DND-41 (cell line): ENCODE data around the gene CTIF.

Experiments used
- ATAC-seq: fragments of 200-7000 bp; cut with Tn5 transposase; 3 replicates; pipeline ENCODE4 v1.9.1; 2021; ENCODE audit warnings: low read depth; ENCODE audit not compliant: insufficient read depth
- DNase-seq: peaks from one replicate; pipeline ENCODE4 v3.0.0-alpha.2; 2020
- H2AFZ ChIP-seq: 2 replicates; pipeline ENCODE4 v1.6.0; 2012; ENCODE audit warnings: low read depth, low read length
- H3K27ac ChIP-seq: 2 replicates; pipeline ENCODE4 v1.5.1; 2012; ENCODE audit warnings: low read length, inconsistent platforms
- H3K27me3 ChIP-seq: fragments of 200-600 bp; sonication (generic); 2 replicates; pipeline ENCODE4 v1.6.0; 2012; ENCODE audit warnings: low read length, mild to moderate bottlenecking, inconsistent platforms; ENCODE audit not compliant: insufficient read depth, poor library complexity
- H3K36me3 ChIP-seq: 2 replicates; pipeline ENCODE4 v1.5.1; 2012; ENCODE audit warnings: low read length, inconsistent platforms; ENCODE audit not compliant: insufficient read depth
- H3K4me1 ChIP-seq: 2 replicates; pipeline ENCODE4 v1.5.1; 2012; ENCODE audit warnings: mild to moderate bottlenecking, low read length; ENCODE audit not compliant: insufficient read depth
- H3K4me2 ChIP-seq: 2 replicates; pipeline ENCODE4 v1.6.0; 2012; ENCODE audit warnings: mild to moderate bottlenecking, moderate library complexity, low read length, inconsistent platforms; ENCODE audit not compliant: insufficient read depth
- H3K4me3 ChIP-seq, 2 experiments: fragments of 200-600 bp in 1 of 2; shearing (Covaris generic) in 1 of 2; 2 replicates each; pipeline ENCODE4 v1.5.1; 2012 to 2016; ENCODE audit warnings: inconsistent platforms in 2 of 2, low read length in 2 of 2, mild to moderate bottlenecking in 2 of 2, low read depth in 1 of 2, moderate library complexity in 1 of 2
- H3K79me2 ChIP-seq: 2 replicates; pipeline ENCODE4 v1.6.0; 2012; ENCODE audit warnings: low read length, inconsistent platforms; ENCODE audit not compliant: insufficient read depth
- H3K9ac ChIP-seq: 2 replicates; pipeline ENCODE4 v1.6.0; 2012; ENCODE audit warnings: low read depth, mild to moderate bottlenecking, inconsistent platforms, low read length, moderate library complexity
- H3K9me3 ChIP-seq: 2 replicates; pipeline ENCODE4 v1.5.1; 2012; ENCODE audit warnings: low read length, moderate library complexity, mild to moderate bottlenecking, inconsistent platforms; ENCODE audit not compliant: insufficient read depth, severe bottlenecking
- H4K20me1 ChIP-seq: 2 replicates; pipeline ENCODE4 v1.6.0; 2012; ENCODE audit warnings: low read length; ENCODE audit not compliant: insufficient read depth
- EZH2 ChIP-seq: IDR thresholded peaks from 3 replicates; pipeline ENCODE4 v1.6.1; 2012; ENCODE audit warnings: borderline replicate concordance, low read depth, mild to moderate bottlenecking, moderate library complexity, low read length, inconsistent platforms; ENCODE audit not compliant: severe bottlenecking
- TF ChIP-seq, protein P1 (sequence below): IDR thresholded peaks from 2 replicates; pipeline ENCODE4 v1.5.1; 2012; ENCODE audit warnings: borderline replicate concordance, low read length, moderate library complexity, mild to moderate bottlenecking; ENCODE audit not compliant: poor library complexity, severe bottlenecking; ENCODE audit errors: extremely low read depth

CTIF gene

DNA sequence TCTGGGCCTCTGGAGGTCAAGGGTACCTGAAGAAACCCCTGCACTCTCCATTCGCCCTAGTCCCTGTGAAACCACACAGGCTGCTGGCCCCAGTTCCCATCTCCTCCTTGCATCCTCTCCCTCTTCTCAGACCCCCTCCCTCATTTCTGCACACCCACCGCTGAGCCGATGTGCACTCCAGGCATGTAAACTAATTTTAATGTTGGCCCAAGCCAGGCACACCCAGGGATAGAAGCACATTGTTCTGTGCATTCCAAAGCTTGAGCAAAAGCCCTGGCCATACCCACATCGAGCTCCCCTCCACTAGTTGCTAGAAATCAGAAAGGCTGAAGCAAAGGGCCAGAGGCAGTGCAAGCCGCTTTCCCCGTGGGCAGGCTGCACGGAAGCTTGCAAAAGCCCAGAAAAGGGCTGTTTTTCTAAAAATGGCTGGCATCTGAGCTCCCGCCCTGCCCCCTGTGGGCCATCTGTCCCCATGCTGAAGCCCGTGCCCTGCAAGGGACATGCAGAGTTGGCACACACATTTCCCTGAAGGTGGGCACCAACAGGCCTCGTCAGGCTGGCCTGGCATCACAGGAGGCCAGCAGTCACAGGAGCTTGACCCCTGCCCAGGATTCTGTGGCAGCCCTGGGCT is 230.3 kb downstream of the CTIF start:
- Histone ChIP-seq H2AFZ (no peak overlapping the region), H3K27me3 (no peaks in the 10 kb centered on the region), H3K9ac (no peak overlapping the region), H3K4me1 (no peaks in the 10 kb centered on the region), H3K9me3 (no peaks in the 10 kb centered on the region), H3K4me2 (no peak overlapping the region), H3K4me3 (no peak overlapping the region), H3K36me3 (no peaks in the 10 kb centered on the region), H3K79me2 (no peaks in the 10 kb centered on the region), H4K20me1 (no peaks in the 10 kb centered on the region; the same call in 1 of the 2 replicates), H3K27ac (no peak overlapping the region)
- TF ChIP-seq, protein P1, sequence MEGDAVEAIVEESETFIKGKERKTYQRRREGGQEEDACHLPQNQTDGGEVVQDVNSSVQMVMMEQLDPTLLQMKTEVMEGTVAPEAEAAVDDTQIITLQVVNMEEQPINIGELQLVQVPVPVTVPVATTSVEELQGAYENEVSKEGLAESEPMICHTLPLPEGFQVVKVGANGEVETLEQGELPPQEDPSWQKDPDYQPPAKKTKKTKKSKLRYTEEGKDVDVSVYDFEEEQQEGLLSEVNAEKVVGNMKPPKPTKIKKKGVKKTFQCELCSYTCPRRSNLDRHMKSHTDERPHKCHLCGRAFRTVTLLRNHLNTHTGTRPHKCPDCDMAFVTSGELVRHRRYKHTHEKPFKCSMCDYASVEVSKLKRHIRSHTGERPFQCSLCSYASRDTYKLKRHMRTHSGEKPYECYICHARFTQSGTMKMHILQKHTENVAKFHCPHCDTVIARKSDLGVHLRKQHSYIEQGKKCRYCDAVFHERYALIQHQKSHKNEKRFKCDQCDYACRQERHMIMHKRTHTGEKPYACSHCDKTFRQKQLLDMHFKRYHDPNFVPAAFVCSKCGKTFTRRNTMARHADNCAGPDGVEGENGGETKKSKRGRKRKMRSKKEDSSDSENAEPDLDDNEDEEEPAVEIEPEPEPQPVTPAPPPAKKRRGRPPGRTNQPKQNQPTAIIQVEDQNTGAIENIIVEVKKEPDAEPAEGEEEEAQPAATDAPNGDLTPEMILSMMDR = peak; percentile 35
- no peak for TF ChIP-seq EZH2
- ATAC-seq = no peak
- no peak for DNase-seq

DNA sequence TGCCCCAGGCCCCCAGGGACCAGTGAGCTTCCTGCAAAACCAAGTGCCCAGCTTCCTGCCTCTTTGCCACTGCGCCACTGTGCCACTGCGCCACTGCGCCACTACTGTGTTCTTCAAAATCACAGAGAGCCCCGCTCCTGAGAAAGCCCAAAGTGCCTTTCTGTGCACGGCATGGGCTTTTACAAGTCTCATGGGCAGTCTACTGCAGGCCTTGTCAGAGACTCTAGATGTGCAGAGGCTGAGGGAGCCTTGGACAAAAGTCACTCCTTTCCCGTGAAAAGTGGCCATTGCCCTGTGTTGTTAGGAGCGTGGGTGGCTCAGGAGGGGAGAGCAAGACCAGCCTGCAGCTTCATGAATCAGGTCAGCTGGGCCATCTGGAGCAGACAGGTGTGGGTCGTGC is 231.4 kb downstream of the CTIF start:
- Histone ChIP-seq H3K79me2 (no peaks in the 10 kb centered on the region), H3K4me3 (no peak overlapping the region), H3K27me3 (no peaks in the 10 kb centered on the region), H3K4me2 (no peak overlapping the region), H3K27ac (no peak overlapping the region), H3K36me3 (no peaks in the 10 kb centered on the region), H3K9ac (no peak overlapping the region), H3K4me1 (no peaks in the 10 kb centered on the region), H4K20me1 (no peaks in the 10 kb centered on the region; the same call in 1 of the 2 replicates), H3K9me3 (no peaks in the 10 kb centered on the region), H2AFZ (no peak overlapping the region)
- ATAC-seq (peak; percentile 22; the same call in 1 of the 3 replicates), DNase-seq (peak; percentile 21)
- no peak for TF ChIP-seq EZH2
- TF ChIP-seq, protein P1 = no peak

DNA sequence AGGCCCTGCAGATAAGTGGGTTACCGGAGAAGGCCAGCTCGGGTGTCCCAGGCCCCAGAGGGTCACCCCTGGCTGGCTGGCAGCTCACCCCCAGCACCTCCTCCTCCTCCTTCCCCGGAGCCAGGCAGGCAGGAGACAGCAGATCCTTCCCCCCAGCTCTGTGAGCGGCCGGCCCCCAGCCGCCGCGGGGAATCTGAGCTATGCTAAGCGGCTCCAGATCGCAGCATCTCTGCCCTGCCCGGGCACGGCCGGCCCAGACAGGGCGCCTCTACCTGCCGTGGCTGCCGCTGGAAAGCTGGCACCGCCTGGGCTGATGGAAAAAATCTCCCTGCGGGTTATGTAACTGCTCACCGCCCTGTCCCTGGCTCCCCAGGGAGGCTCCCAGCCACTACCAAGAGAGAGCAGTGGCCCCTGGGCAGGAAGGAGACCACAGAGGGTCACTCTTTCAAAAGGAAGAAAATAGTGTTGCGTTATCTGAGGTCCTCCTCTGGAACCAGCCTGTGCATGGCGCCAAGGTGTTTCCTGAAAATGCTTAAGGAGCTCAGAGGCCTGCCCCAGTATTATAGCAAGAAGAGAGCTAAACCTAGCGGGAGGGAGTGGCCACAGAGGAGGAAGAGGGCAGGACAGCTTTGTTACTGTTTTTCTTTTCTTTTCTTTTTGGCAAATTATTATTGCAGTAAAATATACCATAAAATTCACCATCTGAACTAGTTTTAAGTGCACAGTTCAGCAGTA is 233.0 kb downstream of the CTIF start:
- Histone ChIP-seq H2AFZ (no peak overlapping the region), H3K79me2 (no peaks in the 10 kb centered on the region), H3K4me2 (no peak overlapping the region), H3K9me3 (no peaks in the 10 kb centered on the region), H3K27ac (no peak overlapping the region), H3K9ac (no peak overlapping the region), H3K4me3 (no peak overlapping the region), H3K4me1 (no peaks in the 10 kb centered on the region), H4K20me1 (no peaks in the 10 kb centered on the region; the same call in 1 of the 2 replicates), H3K27me3 (no peaks in the 10 kb centered on the region), H3K36me3 (no peaks in the 10 kb centered on the region)
- no peak for DNase-seq
- TF ChIP-seq, protein P1 = no peak
- no peak for TF ChIP-seq EZH2
- ATAC-seq = no peak
